GM18873 (cell line): ENCODE results near the gene WNT2B.

Experiments used
- ATAC-seq: cut with Tn5 transposase; IDR thresholded peaks from one replicate; pipeline ENCODE4 v1.9.1; 2021; ENCODE audit warnings: mild to moderate bottlenecking, moderate library complexity, moderate number of reproducible peaks; ENCODE audit not compliant: unreplicated experiment, low FRiP score

Gene WNT2B

GRCh38 chr1:112522621-112523020 is 13.9 kb downstream of the WNT2B start:
- ATAC-seq = no peak

- no peak for ATAC-seq
These were observed 15.5 kb downstream of the WNT2B start for GRCh38 chr1:112524251-112524650.

DNA sequence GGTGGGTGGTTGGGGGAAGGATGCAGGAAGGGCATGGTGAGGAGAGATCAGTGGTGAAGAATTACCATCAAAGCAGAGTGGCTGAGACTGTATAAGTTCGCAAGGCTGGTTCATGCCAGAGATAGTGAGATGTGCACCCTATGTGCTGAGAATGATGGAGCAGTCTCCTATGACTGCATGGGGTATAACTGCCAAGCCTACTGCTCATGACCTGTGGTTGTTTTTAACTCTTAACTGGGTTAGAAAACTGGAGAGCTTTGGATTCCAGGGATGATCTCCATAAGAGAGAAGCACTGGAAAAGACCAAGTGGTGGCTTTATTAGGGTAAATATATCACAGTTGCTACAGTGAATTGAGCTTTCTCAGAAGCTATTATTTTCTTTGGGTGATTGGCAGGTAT is 16.2 kb downstream of the WNT2B start:
- ATAC-seq = no peak

GRCh38 chr1:112527266-112528010 is 18.7 kb downstream of the WNT2B start:
- ATAC-seq = no peak

DNA sequence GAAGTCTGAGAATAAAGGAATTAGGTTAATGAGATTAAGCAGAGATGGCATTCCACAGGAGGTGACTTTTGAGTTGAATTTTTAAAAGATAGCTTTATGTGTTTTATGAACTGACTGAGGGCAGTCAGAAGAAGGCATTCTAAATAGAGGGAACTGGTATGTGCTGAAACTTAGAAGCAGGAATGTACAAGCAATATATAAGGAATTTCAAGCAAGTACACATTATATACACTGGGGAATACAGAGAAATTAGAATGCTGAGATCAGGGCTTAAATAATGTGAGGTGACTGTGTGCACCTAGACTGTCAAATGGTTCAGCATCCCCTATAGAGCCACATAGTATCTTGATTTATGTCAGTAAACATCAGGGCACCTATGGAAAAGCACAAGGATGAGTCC is 19.3 kb downstream of the WNT2B start:
- ATAC-seq = no peak

DNA sequence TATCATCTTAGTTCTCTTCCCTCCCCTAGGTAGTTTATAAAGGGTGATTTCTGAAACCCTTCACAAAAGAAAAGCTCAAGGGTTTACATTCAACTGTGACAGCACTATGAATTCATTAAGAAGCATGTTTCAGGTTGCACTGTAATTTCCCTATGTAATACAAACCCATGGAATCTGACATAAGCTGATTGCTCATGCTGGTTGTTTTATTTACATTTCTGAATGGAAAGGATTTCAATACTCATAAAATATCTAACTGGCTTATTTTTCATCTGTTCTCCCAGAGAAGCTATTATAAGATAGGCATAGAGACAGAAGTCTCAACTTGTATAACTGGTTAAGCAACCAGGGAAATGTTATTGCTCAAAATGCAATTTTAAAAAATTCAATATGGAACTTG is 20.5 kb downstream of the WNT2B start:
- no peak for ATAC-seq

DNA sequence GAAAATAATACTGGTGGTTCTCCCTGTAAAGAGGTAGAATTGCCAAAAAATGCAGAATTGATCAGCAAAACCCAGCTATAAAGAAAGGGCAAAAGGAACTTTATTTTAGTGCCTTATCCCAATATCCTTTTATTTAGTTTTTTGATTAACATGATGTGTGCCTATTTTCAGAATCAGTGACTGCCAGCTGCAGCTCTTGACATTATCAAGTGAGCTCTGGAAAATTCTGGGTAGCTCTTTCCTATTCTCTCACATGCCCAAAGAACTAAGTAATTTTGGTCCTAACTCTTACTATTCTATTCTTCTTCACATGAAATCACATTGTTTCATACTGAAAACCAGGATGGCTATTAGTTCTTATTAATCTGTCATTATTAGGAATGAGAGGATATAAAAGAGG is 22.1 kb downstream of the WNT2B start:
- no peak for ATAC-seq

GRCh38 chr1:112532064-112532463 is 23.3 kb downstream of the WNT2B start:
- ATAC-seq = no peak

DNA sequence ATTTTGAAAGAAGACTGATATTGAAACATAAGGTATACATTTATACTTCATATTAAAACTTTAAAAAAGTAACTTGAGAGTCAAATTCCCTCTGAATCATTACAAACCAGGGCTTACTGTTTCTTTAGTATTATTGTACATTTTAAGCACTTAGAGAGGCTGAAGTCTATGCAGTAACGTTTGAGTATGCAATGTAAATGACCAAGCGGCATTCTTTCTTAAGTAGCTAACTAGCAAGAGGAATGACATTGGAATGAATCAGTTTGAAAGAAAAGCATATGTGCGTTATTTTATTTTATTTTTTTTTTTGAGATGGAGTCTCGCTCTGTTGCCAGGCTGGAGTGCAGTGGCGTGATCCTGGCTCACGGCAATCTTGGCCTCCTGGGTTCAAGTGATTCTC is 24.3 kb downstream of the WNT2B start:
- no peak for ATAC-seq

- ATAC-seq = no peak
These were observed 27.8 kb downstream of the WNT2B start for GRCh38 chr1:112536561-112536960.

- no peak for ATAC-seq
These were observed 28.7 kb downstream of the WNT2B start for GRCh38 chr1:112537456-112537855.

DNA sequence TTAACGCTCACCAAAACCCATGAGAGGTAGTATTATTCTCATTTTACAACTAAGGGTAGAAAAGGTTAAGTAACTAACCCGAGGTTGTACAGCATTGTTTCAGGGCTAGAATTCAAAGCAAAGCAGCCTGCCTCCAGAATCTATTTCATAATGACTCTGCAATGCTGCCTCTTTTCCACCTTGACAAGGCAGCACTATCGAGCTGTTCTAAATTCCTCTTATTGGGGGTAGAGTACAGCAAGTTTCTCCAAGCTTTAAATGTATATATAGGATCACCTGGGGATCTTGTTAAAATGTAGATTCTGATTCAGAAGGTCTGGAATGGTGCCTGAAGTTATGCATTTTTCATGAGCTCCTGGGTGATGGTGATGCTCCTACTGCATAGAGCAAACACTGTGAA is 30.1 kb downstream of the WNT2B start:
- no peak for ATAC-seq

GRCh38 chr1:112540226-112540794 is 31.5 kb downstream of the WNT2B start:
- ATAC-seq = no peak

DNA sequence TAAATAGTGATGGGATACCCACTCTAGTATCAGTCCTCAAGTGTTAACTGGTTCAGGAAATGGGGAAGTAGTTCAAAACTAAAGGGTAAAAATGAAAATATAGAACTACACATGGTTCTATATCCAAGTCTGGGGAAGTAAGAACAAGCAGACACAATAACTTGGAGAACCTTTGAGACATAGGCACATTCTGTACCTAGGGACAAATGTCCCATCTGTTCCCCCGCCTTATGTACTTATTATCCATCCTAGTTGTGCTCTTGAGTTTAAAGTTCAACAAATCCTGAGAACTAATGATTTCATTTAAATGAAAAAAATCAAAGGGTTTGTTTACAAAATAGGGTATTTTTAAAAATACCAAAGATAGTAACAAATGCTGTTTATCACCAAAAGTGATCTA is 32.5 kb downstream of the WNT2B start:
- no peak for ATAC-seq

GRCh38 chr1:112542206-112542973 is 33.6 kb downstream of the WNT2B start:
- ATAC-seq = no peak

- ATAC-seq = no peak
These were observed 35.4 kb downstream of the WNT2B start for GRCh38 chr1:112544011-112544688.

DNA sequence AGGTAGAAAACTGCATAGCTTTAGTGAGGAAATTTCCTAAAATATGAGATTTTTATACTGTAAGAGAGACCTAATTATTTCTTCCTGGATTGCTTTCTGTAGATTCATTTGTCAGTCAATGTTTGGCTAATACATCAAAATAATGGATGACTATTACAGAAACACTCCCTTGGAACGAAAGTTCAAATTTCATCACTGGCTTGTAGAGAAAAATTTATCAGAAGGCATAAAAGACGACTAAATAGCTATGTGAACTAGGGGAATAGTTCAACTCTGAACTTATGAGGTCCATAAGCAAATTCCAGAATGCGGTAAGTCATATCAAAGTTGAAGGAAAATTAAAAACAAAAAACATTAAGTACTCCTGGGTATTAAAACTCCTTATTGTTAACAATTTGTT is 36.0 kb downstream of the WNT2B start:
- no peak for ATAC-seq

GRCh38 chr1:112546076-112546475 is 37.3 kb downstream of the WNT2B start:
- no peak for ATAC-seq

DNA sequence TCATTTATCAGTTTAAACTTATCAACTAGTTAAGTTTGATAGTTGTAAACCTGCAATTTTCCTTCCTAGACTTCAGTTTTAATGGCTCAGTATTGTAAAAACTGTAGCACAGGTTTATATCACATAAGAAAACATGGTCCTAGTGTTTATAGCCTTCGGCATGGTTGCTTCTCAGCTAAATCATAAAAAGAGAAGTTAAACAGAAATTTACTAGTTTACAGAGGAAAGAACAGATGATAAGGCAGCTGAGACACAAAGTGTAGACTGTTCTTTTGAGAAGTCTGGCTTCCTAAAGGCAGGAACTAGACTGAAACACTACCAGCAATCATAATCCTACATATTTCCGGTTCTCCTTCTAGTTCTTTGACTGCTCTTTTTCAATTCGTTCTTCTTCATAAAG is 39.8 kb downstream of the WNT2B start:
- no peak for ATAC-seq

GRCh38 chr1:112549590-112549989 is 40.8 kb downstream of the WNT2B start:
- no peak for ATAC-seq

DNA sequence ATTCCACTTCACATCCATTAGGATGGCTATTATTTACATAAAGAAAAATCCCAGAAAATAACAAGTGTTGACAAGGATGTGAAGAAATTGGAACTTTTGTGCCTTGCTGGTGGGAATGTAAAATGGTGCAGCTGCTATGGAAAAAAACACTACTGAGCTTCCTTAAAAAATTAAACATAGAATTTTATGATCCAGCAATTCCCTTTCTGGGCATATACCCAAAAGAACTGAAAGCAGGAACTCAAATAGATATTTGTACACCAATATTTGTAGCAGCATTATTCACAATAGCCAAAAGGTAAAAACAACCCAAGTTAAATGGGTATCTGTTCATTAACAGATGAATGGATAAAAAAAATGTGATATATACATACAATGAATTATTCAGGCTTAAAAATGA is 45.6 kb downstream of the WNT2B start:
- ATAC-seq = no peak
